GM12874 (cell line): ENCODE measurements around the gene ATF4.

Experiments used
- TF ChIP-seq, protein P1 (sequence below): IDR thresholded peaks from 2 replicates; pipeline ENCODE4 v1.5.1; 2011; ENCODE audit warnings: low read depth, mild to moderate bottlenecking, control low read depth, low read length, moderate library complexity; ENCODE audit not compliant: insufficient read depth

Gene ATF4

DNA sequence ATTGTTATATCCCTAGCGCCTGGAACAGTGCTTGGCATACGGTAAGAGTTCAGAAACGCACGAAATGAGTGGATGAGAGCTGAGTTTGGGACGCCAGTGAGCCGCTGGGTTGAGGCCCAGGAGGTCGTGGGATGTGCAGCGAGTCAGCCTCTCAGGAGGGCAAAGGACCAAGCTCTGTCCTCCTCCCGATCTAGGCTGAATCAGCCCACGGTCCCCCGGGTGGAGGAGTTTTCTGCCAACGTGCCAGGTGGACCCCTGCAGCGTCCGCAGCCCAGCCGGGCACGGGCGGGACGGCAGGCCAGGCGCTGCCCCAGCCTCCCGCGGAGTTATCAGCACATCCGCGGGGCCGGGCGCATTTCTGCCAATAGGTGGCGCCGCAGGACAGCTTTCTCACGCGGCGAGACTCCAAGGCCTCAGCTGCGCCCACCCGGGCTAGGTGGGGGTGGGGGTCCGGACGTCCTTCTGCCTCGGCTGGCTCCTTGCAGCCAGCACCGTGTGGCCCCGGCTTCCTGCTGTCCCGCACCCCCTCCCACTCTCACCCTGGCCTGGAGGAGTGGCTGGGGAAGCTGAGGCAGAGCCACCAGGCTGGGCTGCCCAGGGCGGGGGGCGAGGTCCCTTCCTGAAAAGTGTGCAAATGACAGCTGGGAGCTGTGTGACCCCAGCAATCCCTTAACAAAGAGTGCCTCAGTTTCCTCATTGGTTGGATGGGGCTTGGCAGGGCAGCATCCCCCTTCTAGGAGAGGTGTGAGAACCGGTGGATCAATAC, 14.4 kb downstream of the ATF4 start:
- TF ChIP-seq, protein P1, sequence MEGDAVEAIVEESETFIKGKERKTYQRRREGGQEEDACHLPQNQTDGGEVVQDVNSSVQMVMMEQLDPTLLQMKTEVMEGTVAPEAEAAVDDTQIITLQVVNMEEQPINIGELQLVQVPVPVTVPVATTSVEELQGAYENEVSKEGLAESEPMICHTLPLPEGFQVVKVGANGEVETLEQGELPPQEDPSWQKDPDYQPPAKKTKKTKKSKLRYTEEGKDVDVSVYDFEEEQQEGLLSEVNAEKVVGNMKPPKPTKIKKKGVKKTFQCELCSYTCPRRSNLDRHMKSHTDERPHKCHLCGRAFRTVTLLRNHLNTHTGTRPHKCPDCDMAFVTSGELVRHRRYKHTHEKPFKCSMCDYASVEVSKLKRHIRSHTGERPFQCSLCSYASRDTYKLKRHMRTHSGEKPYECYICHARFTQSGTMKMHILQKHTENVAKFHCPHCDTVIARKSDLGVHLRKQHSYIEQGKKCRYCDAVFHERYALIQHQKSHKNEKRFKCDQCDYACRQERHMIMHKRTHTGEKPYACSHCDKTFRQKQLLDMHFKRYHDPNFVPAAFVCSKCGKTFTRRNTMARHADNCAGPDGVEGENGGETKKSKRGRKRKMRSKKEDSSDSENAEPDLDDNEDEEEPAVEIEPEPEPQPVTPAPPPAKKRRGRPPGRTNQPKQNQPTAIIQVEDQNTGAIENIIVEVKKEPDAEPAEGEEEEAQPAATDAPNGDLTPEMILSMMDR = peak; percentile 89

DNA sequence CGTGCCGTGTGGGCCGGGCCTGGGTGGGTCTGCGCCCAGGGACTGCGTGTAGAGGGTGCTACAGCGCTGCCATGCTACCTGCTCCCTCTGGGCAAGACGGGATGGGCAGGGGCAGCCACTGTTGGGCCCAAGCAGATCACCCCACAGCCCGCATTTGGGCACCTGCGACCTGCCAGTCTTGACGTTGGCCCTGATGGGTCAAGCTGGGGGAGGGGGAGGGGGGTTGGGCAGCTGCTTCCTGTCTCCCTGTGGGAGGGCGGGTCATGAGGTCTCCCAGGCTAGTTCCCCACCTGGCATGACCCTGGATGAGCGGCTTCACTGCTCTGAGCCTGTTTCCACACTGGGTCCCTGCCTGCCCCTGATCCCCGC, 15.0 kb downstream of the ATF4 start:
- TF ChIP-seq, protein P1 = no peak

DNA sequence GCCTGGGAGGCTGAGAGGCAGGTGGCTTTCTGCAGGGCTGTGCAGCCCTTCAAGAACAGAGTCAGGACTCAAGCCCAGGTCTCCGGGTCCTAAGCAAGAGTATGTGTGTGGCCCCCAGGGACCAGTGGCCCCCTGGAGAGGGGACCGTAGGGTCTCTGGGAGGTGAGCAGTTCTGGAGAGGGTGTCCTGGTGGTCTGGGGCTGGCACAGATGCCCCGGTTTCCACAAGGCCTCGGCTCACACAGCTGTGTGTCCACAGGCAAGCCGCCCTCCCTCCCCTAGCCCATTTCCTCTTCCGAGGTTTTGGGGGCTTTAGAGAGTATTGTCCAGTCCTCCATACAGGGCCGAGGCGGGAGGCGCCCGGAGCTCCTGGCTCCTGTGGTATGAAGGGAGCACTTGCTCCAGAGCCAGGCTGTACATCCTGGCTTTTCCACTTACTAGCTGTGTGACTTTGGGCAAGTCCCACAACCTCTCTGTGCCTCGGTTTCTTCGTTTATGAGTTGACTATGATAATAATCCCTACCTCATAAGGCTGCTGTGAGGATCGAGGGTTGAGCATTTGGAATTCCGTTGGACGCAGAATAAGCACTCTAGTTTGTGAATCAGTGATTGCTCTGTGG, 15.6 kb downstream of the ATF4 start:
- TF ChIP-seq, protein P1 = no peak

DNA sequence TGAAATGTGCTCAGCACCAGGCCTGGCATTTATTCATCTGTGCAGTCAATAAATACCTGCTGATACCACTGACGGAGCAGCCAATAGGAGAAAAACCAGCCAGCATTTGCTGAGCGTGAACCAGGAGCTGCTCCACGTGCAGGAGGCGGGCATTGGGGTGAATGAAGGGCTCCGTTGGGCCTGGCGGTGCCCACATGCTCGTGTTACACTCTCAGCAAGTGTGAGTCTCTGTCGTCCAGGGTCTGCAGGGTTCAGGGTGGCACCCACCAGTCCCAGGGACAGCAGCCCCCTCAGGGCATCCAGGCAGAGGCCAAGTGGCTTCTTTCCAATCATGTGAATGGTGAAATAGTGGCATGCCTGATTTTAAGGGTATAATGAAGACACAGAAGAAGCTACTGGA, 16.3 kb downstream of the ATF4 start:
- TF ChIP-seq, protein P1 = no peak

DNA sequence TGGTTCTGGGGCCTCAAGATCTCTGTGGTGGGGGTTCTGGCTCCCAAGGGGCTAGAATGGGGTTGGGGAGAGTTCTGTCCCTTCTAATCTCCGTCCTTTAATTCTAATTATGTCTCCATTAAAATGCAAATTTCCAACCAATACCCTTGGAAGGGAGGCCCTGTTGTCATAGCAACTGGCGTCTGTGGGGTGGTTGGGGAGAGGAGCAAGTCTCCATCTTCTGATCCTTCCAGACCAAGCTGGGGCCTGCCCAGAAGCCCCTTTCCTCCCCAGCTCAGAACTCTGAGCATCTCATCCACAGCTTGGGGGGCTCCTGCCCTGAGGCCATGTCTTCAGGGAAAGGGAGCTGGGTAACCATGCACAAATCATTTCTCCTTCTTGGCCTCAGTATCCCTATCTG, 17.6 kb downstream of the ATF4 start:
- TF ChIP-seq, protein P1 = no peak

DNA sequence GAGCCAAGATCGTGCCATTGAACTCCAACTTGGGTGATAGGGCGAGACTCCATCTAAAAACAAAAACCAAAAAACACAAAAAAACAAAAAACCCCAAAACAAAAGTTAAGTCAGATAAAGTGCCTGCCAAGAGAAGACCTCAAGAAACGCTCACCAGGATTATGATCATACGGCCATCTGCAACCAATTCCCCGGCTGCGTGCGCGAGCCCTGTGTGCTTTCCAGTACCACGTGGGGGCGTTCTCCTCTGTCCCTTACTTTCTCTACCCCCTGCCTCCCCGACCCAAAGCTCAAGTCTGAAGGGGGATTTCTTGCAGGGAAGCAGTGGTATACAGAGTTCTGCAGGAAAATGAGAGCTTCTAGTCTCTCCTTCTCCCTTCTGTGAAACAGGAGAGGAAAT, 22.7 kb downstream of the ATF4 start:
- TF ChIP-seq, protein P1 = peak; percentile 49; the same call in 1 of the 2 replicates

DNA sequence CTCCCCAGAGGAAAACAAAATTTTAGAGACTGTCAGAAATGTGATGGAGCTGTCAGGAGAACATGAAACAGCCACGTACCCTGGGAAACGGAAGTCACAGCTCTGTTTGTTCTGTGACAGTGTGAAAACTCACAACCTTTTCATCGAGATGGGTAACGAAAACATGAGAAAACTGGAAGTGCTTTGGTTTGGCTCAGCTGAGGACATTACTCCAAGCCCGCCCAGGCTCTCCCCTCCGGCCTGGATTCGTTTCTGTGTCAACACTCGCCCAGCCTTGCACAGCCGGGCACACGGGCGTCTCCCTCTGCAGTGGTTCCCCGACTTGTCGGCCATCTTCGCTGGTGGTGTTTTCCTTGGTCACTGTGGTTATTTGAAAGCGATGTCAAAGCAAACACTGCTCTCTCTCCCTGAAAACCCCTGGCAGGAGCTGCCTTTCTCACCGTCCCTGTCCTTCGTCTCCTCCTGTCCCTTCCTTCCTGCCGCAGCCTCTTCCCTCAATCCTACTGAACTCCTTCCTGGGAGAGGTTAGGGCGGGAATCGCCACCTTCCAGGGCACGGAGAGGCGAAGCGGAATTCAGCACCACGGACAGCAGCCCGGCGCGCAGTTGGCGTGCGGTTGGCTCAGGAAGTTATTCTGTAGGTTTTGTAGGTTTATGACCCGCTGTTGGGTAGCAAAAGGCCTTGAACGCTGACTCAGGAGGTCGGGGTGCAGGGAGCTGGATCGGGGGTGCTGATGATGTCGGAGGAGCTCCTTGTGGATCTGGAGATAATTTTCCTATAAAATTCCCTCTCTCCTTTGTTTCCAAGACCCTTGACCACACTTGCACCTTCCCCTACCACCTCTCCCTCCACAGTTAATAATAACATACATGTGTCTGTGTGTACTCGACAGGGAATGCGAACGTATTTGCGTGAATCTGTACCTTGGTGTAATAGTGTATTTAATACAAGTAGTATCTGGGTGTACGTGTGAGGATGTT, 25.3 kb downstream of the ATF4 start:
- TF ChIP-seq, protein P1 = no peak
